Jurkat, Clone E6-1 (cell line): ENCODE data around the gene DESI1.
"Not testable (repeated sequence)": the region's sequence is repeated elsewhere in the genome, so short reads cannot be mapped to it uniquely, and the experiment has no call there.

ENCODE experiments used
- DNase-seq: peaks from one replicate; pipeline ENCODE4 v3.0.0-alpha.2; 2011; ENCODE audit warnings: low read depth, low spot score
- H3K4me3 ChIP-seq: 2 replicates; pipeline ENCODE4 v1.5.1; 2011; ENCODE audit warnings: mild to moderate bottlenecking, low read length, control low read depth, moderate library complexity

Gene DESI1

GRCh38 chr22:41595703-41596102 is 25.1 kb downstream of the DESI1 start:
- no peak for DNase-seq
- no peak overlapping the region for H3K4me3 ChIP-seq

- DNase-seq, H3K4me3 ChIP-seq: not testable (repeated sequence)
Measured at GRCh38 chr22:41593336-41593960, 27.4 kb downstream of the DESI1 start.

- peak; percentile 99 for DNase-seq
- peak within 1 kb of the TSS; percentile 85 for H3K4me3 ChIP-seq
Measured at GRCh38 chr22:41589391-41590241, 31.2 kb downstream of the DESI1 start, which contains the start of gene PMM1. PMM1 (minus strand) TSS chr22:41589840; CDS start chr22:41589805, 35 bp downstream.

GRCh38 chr22:41587347-41587723 is 33.5 kb downstream of the DESI1 start:
- H3K4me3 ChIP-seq = no peak overlapping the region
- DNase-seq = no peak

GRCh38 chr22:41585898-41586297 is 34.9 kb downstream of the DESI1 start:
- no peak for DNase-seq

GRCh38 chr22:41584881-41585280 is 36.0 kb downstream of the DESI1 start:
- no peak for DNase-seq
- no peak overlapping the region for H3K4me3 ChIP-seq

More at GRCh38 chr22:41585898-41586297, 34.9 kb downstream of the DESI1 start:
- no peak overlapping the region for H3K4me3 ChIP-seq

- no peak for DNase-seq
- no peak overlapping the region for H3K4me3 ChIP-seq
Measured at GRCh38 chr22:41582694-41583093, 38.1 kb downstream of the DESI1 start.

- no peak for DNase-seq
- no peak overlapping the region for H3K4me3 ChIP-seq
Measured at GRCh38 chr22:41579997-41580355, 40.9 kb downstream of the DESI1 start.

- H3K4me3 ChIP-seq = no peak overlapping the region
- no peak for DNase-seq
Measured at GRCh38 chr22:41579297-41579996, 41.4 kb downstream of the DESI1 start.

GRCh38 chr22:41578818-41579217 is 42.0 kb downstream of the DESI1 start:
- DNase-seq = no peak
- H3K4me3 ChIP-seq = no peak overlapping the region

GRCh38 chr22:41578114-41578513 is 42.7 kb downstream of the DESI1 start:
- no peak overlapping the region for H3K4me3 ChIP-seq
- no peak for DNase-seq

GRCh38 chr22:41576877-41577276 is 44.0 kb downstream of the DESI1 start:
- DNase-seq = peak; percentile 52
- no peak overlapping the region for H3K4me3 ChIP-seq

- no peak overlapping the region for H3K4me3 ChIP-seq
Measured at GRCh38 chr22:41575533-41575932, 45.3 kb downstream of the DESI1 start.

GRCh38 chr22:41574847-41575381 is 45.9 kb downstream of the DESI1 start:
- no peak overlapping the region for H3K4me3 ChIP-seq
- no peak for DNase-seq

More at GRCh38 chr22:41575533-41575932, 45.3 kb downstream of the DESI1 start:
- no peak for DNase-seq

GRCh38 chr22:41573677-41574076 is 47.2 kb downstream of the DESI1 start:
- DNase-seq = no peak
- no peak overlapping the region for H3K4me3 ChIP-seq

GRCh38 chr22:41572305-41572704 is 48.5 kb downstream of the DESI1 start:
- H3K4me3 ChIP-seq, DNase-seq: not testable (repeated sequence)

GRCh38 chr22:41571786-41572185 is 49.1 kb downstream of the DESI1 start:
- no peak for DNase-seq
- no peak overlapping the region for H3K4me3 ChIP-seq

- no peak for DNase-seq
Measured at GRCh38 chr22:41570221-41570620, 50.6 kb downstream of the DESI1 start.

GRCh38 chr22:41568811-41569210 is 52.0 kb downstream of the DESI1 start:
- no peak for DNase-seq
- no peak overlapping the region for H3K4me3 ChIP-seq

More at GRCh38 chr22:41570221-41570620, 50.6 kb downstream of the DESI1 start:
- no peak overlapping the region for H3K4me3 ChIP-seq

GRCh38 chr22:41567512-41567768 is 53.4 kb downstream of the DESI1 start:
- DNase-seq = no peak
- H3K4me3 ChIP-seq = no peak overlapping the region
